ENCODE measurements around the gene CLDN3. TPM values are rescaled to one million over a fixed set of nuclear protein-coding genes. Genes with fewer than 3 reads are reported as not detected.

CLDN3 gene
- total RNA-seq, 4 donors from 2014 or later, result not detected

GRCh38 chr7:73742753-73743641 is 27.1 kb downstream of the CLDN3 start:
- Histone ChIP-seq H3K27ac (peak overlapping the region in 1 of 4 donors; percentile 68), H3K27me3 (no peaks in the 10 kb centered on the region), H3K9me3 (no peaks in the 10 kb centered on the region), H3K36me3 (no peaks in the 10 kb centered on the region), H3K4me1 (peaks cover 0 to 23% (median 7%) of the 10 kb centered on the region in 4 donors), H3K4me3 (no peak overlapping the region)
- TF ChIP-seq EP300 (IDR thresholded peaks at IDR 0.05) (no peak), CTCF (IDR thresholded peaks at IDR 0.05) (no peak), POLR2A (IDR thresholded peaks at IDR 0.05) (no peak)
- 23 to 38% methylated on average over 31 to 33 of the region's 35 CpGs for WGBS, 2 donors
- DNase-seq (ENCODE audit: low spot score in 2 of 2), result no peak

GRCh38 chr7:73742338-73742752 is 27.7 kb downstream of the CLDN3 start:
- Histone ChIP-seq H3K36me3 (no peaks in the 10 kb centered on the region), H3K27me3 (no peaks in the 10 kb centered on the region), H3K27ac (peak overlapping the region in 1 of 4 donors; percentile 68), H3K9me3 (no peaks in the 10 kb centered on the region), H3K4me1 (peaks cover 0 to 29% (median 12%) of the 10 kb centered on the region in 4 donors), H3K4me3 (no peak overlapping the region)
- no peak for TF ChIP-seq CTCF (IDR thresholded peaks at IDR 0.05)
- no peak for TF ChIP-seq POLR2A (IDR thresholded peaks at IDR 0.05)
- TF ChIP-seq EP300 (IDR thresholded peaks at IDR 0.05), result no peak
- WGBS, 2 donors, result 52 to 62% methylated on average over 7 of the region's 7 CpGs
- no peak for DNase-seq (ENCODE audit: low spot score in 2 of 2)

GRCh38 chr7:73741600-73741999 is 28.5 kb downstream of the CLDN3 start:
- DNase-seq (ENCODE audit: low spot score in 2 of 2), result no peak
- H3K4me3 ChIP-seq, result no peak overlapping the region
- no peaks in the 10 kb centered on the region for H3K27me3 ChIP-seq
- H3K4me1 ChIP-seq, result peaks cover 0 to 33% (median 12%) of the 10 kb centered on the region in 4 donors
- WGBS, 2 donors, result 80 to 84% methylated on average over 5 of the region's 5 CpGs
- peaks cover 0 to 5% (median 0%) of the 10 kb centered on the region in 3 donors for H3K36me3 ChIP-seq
- no peak for TF ChIP-seq POLR2A (IDR thresholded peaks at IDR 0.05)
- TF ChIP-seq CTCF (IDR thresholded peaks at IDR 0.05), result no peak
- no peak for TF ChIP-seq EP300 (IDR thresholded peaks at IDR 0.05)
- peak overlapping the region in 1 of 4 donors; percentile 68 for H3K27ac ChIP-seq
- no peaks in the 10 kb centered on the region for H3K9me3 ChIP-seq

- 66 to 70% methylated on average over 5 of the region's 5 CpGs for WGBS, 2 donors
- TF ChIP-seq POLR2A (IDR thresholded peaks at IDR 0.05) (no peak), CTCF (IDR thresholded peaks at IDR 0.05) (no peak), EP300 (IDR thresholded peaks at IDR 0.05) (no peak)
- no peak for DNase-seq (ENCODE audit: low spot score in 2 of 2)
- Histone ChIP-seq H3K4me3 (no peak overlapping the region), H3K27ac (no peak overlapping the region), H3K4me1 (peaks cover 0 to 33% (median 12%) of the 10 kb centered on the region in 4 donors), H3K36me3 (peaks cover 0 to 12% (median 0%) of the 10 kb centered on the region in 3 donors), H3K27me3 (no peaks in the 10 kb centered on the region), H3K9me3 (no peaks in the 10 kb centered on the region)
Measured at GRCh38 chr7:73740771-73741170, 29.3 kb downstream of the CLDN3 start.

- no peak for TF ChIP-seq EP300 (IDR thresholded peaks at IDR 0.05)
- no peak for TF ChIP-seq CTCF (IDR thresholded peaks at IDR 0.05)
- TF ChIP-seq POLR2A (IDR thresholded peaks at IDR 0.05), result no peak
- Histone ChIP-seq H3K4me1 (peaks cover 0 to 33% (median 12%) of the 10 kb centered on the region in 4 donors), H3K27me3 (no peaks in the 10 kb centered on the region), H3K27ac (peak overlapping the region in 1 of 4 donors; percentile 91), H3K4me3 (no peak overlapping the region), H3K36me3 (peaks cover 0 to 18% (median 0%) of the 10 kb centered on the region in 3 donors), H3K9me3 (no peaks in the 10 kb centered on the region)
- WGBS, 2 donors, result 89 to 91% methylated on average over 7 of the region's 7 CpGs
- DNase-seq (ENCODE audit: low spot score in 2 of 2), result no peak
Measured at GRCh38 chr7:73740212-73740611, 29.9 kb downstream of the CLDN3 start.

All from tibial nerve (tissue), 4 donors.